ENCODE measurements around the gene ECE1. TPM values are rescaled to one million over a fixed set of nuclear protein-coding genes. Genes with fewer than 3 reads are reported as not detected.

Gene ECE1
- total and polyA plus RNA-seq, 2 donors (not counting 3 experiments of a cell fraction or from before 2014, with no cell fraction given), result 437 to 562 TPM

- DNase-seq (ENCODE audit: low read depth, low spot score) (no peak), FAIRE-seq (no peak)
- no peak overlapping the region for H3K4me3 ChIP-seq (replicated peaks in 1 of 3; ENCODE audit: insufficient read depth in 1 of 3, low read depth in 1 of 3, low read length in 3 of 3)
- H3K9me1 ChIP-seq (replicated peaks; ENCODE audit: control insufficient read depth, extremely low read depth, insufficient read depth, low read length), result no peaks in the 10 kb centered on the region
- H3K9me3 ChIP-seq (replicated peaks; ENCODE audit: control insufficient read depth, insufficient read depth, low read length), result no peaks in the 10 kb centered on the region
- H3K4me2 ChIP-seq (ENCODE audit: insufficient read depth, low read length), result no peak overlapping the region
- peak overlapping the region; percentile 60 for H3K27ac ChIP-seq (ENCODE audit: insufficient read depth, low read depth, low read length)
- BruUV-seq (replicated peaks), result no TSS peak
- no peaks in the 10 kb centered on the region for H4K20me1 ChIP-seq (replicated peaks; ENCODE audit: control insufficient read depth, extremely low read depth, insufficient read depth, low read length)
- H3K27me3 ChIP-seq (ENCODE audit: control insufficient read depth in 2 of 2, insufficient read depth in 2 of 2, low read length in 2 of 2), result no peaks in the 10 kb centered on the region
- dilution Hi-C loops (cut with MboI; ENCODE audit: extremely low pct_ligation_motif_present, low sequenced_read_pairs), result no loop called here
- no peak for TF ChIP-seq GATA2 (IDR thresholded peaks at IDR 0.05; ENCODE audit: insufficient read depth, insufficient read length, low read depth, low read length)
- TF ChIP-seq POLR2AphosphoS5 (IDR thresholded peaks at IDR 0.05; ENCODE audit: insufficient read depth, low read depth, low read length), result no peak
- no peak for TF ChIP-seq EZH2 (IDR thresholded peaks at IDR 0.05; ENCODE audit: borderline replicate concordance, low read depth, low read length, severe bottlenecking)
- TF ChIP-seq FOS (IDR thresholded peaks at IDR 0.05; ENCODE audit: borderline replicate concordance, insufficient read depth, low read length), result no peak
- TF ChIP-seq POLR2A (IDR thresholded peaks at IDR 0.05; ENCODE audit: low read depth, low read length), result no peak
- H3K9ac ChIP-seq (replicated peaks; ENCODE audit: extremely low read depth, insufficient read depth, low read length), result no peak overlapping the region
- POLR2A ChIA-PET, result no interaction called here
- H3K79me2 ChIP-seq (ENCODE audit: control insufficient read depth, insufficient read depth, low read length), result peaks cover 78% of the 10 kb centered on the region
- peaks cover 17 to 41% of the 10 kb centered on the region in 2 experiments for H3K36me3 ChIP-seq (ENCODE audit: control insufficient read depth in 2 of 2, extremely low read depth in 1 of 2, insufficient read depth in 2 of 2, low read length in 2 of 2)
- CTCF ChIA-PET, result interaction anchor here (0.9 to 1.2 kb wide), 3 partner anchors 10 to 103 kb away, joined by 3 to 4 read pairs (median 4); no protein-coding TSS in a partner anchor
- peaks cover 82% of the 10 kb centered on the region for H3K4me1 ChIP-seq (ENCODE audit: control insufficient read depth, extremely low read depth, insufficient read depth, low read length)
- no peak overlapping the region for H2AFZ ChIP-seq (ENCODE audit: low read depth, low read length)
- intact Hi-C loops (cut with micrococcal nuclease), result no loop called here
Observed at GRCh38 chr1:21265644-21266043, 24.6 kb downstream of the ECE1 start.

GRCh38 chr1:21264898-21265297 is 25.4 kb downstream of the ECE1 start:
- no peak overlapping the region for H3K4me3 ChIP-seq (replicated peaks in 1 of 3; ENCODE audit: insufficient read depth in 1 of 3, low read depth in 1 of 3, low read length in 3 of 3)
- H3K36me3 ChIP-seq (ENCODE audit: control insufficient read depth in 2 of 2, extremely low read depth in 1 of 2, insufficient read depth in 2 of 2, low read length in 2 of 2), result peaks cover 15 to 43% of the 10 kb centered on the region in 2 experiments
- FAIRE-seq (no peak), DNase-seq (ENCODE audit: low read depth, low spot score) (no peak)
- dilution Hi-C loops (cut with MboI; ENCODE audit: extremely low pct_ligation_motif_present, low sequenced_read_pairs), result no loop called here
- BruUV-seq (replicated peaks), result no TSS peak
- H3K9me3 ChIP-seq (replicated peaks; ENCODE audit: control insufficient read depth, insufficient read depth, low read length), result no peaks in the 10 kb centered on the region
- no peaks in the 10 kb centered on the region for H3K9me1 ChIP-seq (replicated peaks; ENCODE audit: control insufficient read depth, extremely low read depth, insufficient read depth, low read length)
- H3K27me3 ChIP-seq (ENCODE audit: control insufficient read depth in 2 of 2, insufficient read depth in 2 of 2, low read length in 2 of 2), result no peaks in the 10 kb centered on the region
- peaks cover 78% of the 10 kb centered on the region for H3K4me1 ChIP-seq (ENCODE audit: control insufficient read depth, extremely low read depth, insufficient read depth, low read length)
- TF ChIP-seq JUN (IDR thresholded peaks at IDR 0.05; ENCODE audit: borderline replicate concordance, insufficient read depth, insufficient read length, low read depth), result no peak
- no peak for TF ChIP-seq MYC (IDR thresholded peaks at IDR 0.05; ENCODE audit: low read depth, low read length)
- TF ChIP-seq FOS (IDR thresholded peaks at IDR 0.05; ENCODE audit: borderline replicate concordance, insufficient read depth, low read length), result no peak
- TF ChIP-seq MAX (IDR thresholded peaks at IDR 0.05; ENCODE audit: insufficient read depth, insufficient read length), result no peak
- no peak for TF ChIP-seq CTCF (IDR thresholded peaks at IDR 0.05; ENCODE audit: extremely low read depth in 1 of 2, insufficient read depth in 1 of 2, low read depth in 1 of 2, low read length in 2 of 2)
- no peak overlapping the region for H3K4me2 ChIP-seq (ENCODE audit: insufficient read depth, low read length)
- H3K9ac ChIP-seq (replicated peaks; ENCODE audit: extremely low read depth, insufficient read depth, low read length), result no peak overlapping the region
- intact Hi-C loops (cut with micrococcal nuclease), result no loop called here
- H3K27ac ChIP-seq (ENCODE audit: insufficient read depth, low read depth, low read length), result peak overlapping the region; percentile 23
- ChIA-PET CTCF (interaction anchor here (0.9 to 1.2 kb wide), 2 partner anchors 13 to 104 kb away, joined by 3 to 4 read pairs; no protein-coding TSS in a partner anchor), POLR2A (interaction anchor here (0.7 kb wide), 1 partner anchor 397 kb away, joined by 11 read pairs; no protein-coding TSS in a partner anchor)
- peaks cover 79% of the 10 kb centered on the region for H3K79me2 ChIP-seq (ENCODE audit: control insufficient read depth, insufficient read depth, low read length)
- H4K20me1 ChIP-seq (replicated peaks; ENCODE audit: control insufficient read depth, extremely low read depth, insufficient read depth, low read length), result no peaks in the 10 kb centered on the region
- no peak overlapping the region for H2AFZ ChIP-seq (ENCODE audit: low read depth, low read length)
